ENCODE measurements around the gene MALAT1.

The MALAT1 gene

DNA sequence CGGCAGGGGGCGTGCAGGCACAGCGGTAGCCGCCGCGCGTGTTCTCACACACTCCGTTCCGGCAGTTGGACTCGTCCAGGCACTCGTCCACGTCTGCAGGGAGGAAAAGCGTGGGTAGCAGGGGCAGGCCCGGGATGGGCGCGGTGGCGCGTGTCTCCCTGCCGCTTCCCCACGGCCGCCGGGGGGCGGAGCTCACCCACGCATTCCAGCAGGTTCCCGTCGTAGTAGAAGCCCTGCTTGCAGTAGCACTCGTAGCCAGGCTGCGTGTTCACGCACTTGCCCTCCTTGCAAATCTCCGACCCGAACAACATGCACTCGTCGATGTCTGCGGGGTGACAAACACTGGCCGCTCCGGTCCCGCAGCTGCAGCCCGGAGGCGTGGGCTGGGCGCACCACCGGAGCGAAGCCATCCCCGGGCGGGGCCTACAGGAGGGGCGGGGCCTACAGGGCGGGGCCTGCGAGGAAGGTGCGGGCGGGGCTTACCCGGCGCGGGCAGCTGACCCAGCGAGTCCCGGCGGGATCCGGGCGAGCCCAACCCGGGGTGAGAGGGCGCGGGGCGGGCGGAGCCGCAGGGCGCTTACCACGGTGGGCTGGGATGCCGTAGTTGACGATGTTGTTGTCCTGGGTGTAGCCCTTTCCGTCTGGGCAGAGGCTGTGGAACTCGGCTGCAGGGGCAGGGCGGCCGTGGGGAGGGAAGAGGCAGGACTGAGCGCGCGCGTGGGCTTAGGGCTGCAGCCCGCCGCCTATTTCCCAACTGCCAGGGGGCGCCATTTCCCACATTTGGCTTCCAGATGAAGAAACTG is 41.6 kb downstream of the MALAT1 start:
- no peak for FAIRE-seq

DNA sequence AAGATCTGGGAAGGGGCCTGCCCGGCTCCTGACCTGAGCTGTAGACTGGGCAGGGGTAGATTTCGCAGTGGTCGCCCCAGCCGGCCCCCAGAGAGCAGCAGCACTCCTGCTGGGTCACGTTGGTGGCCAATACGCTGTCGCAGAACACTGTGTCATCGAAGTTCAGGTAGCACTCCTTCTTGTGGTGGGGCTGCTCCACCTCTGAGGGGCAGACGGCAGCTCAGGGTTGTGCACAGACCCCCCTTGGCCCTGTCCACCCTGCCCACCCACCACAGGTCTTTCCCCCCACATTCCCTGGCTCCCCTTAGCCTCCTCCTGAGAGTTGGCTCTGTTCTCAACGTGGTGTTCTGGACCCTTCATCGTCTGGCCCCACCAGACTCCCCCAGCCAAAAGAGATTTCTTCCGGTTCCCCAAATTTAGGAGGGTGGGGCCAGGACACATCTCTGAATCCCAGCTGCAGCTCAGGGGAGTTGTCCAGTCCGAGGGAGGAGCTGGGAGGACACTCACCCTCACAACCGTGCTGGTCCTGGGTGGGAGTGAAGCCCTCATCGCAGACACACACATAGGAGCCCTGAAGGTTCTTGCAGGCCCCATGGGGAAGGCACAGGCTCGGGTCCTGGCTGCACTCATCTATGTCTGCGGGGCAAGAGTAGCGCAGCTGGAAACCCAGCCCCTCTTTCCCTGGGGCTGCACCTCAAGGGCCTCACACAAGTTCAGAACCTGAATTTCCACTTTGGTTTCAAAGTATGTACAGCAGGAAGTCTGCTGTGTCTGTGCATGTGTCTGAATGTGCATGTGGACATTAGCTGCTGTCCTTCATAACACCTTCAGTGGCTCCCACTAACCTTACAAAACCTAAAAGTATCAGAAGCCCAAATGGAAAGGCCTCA is 42.5 kb downstream of the MALAT1 start:
- FAIRE-seq, result no peak

- FAIRE-seq, result no peak
Observed at GRCh38 chr11:65542738-65543390, 44.0 kb downstream of the MALAT1 start.

GRCh38 chr11:65545853-65546216 is 47.0 kb downstream of the MALAT1 start:
- no peak for FAIRE-seq

- FAIRE-seq, result no peak
Observed at GRCh38 chr11:65546217-65546958, 47.5 kb downstream of the MALAT1 start.

DNA sequence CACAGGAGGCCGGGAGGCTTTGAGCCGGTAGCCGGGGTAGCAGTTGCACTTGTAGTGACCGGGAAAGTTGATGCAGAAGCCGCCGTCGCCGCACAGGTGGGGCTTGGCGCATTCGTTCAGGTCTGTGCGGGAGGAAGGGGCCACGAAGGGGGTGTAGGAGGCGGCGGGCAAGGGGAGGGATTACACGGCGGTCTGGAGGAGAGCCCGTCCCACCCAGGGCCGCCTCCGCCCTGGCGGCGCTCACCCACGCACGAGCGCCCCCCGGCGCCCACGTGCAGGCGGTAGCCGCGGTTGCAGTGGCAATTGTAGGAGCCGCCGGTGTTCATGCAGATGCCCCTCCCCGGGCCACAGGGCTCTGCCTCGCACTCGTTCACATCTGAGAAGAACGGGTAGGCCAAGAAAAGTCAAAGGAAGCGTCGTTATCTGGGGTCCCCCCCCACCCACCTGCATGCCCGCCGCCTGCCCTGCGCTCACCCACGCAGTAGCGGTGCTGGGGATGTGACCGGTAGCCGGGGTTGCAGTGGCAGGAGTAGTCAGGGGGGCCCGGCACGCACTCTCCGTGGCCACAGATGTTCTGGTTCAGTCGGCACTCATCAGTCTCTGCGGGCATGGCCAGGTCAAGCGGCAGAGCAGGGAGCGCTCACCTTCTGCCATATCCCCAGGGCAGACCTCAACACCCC is 48.7 kb downstream of the MALAT1 start:
- no peak for FAIRE-seq

DNA sequence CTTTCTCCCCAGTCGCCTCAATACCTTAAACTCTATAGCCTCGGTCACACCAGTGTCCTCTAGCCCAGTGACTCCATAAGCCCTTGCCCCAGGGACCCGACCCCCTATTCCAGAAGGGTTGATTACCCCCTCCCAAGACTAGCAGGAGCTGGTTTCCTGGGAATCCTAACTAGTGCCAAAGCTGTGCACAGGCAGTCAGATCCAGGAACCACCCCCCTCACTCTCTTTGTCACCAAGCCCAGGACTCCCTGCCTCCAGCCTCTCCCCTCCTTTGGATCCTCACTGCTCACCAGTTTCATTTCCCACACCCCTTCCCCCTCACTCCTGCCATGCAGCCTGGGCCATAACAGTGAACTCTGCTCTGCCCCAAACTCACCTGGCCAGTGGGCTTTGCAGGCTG is 49.5 kb downstream of the MALAT1 start:
- FAIRE-seq, result no peak

DNA sequence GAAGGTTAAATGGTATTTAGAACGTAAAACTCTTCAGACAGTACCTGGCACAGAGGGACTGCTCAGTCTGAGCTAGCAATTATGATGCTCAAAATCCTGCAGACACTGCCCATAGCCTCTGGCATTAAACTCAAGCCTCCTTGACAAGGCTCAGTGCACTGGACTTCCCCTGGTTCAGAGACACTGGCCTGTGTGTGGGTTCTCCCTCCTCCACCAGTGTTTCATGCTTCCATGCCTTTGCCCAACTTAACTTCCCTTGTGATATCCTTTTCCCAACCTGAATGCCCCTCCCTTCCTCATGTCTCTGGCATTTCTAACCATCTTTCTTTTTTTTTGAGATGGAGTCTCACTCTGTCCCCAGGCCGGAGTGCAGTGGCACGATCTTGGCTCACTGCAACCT is 50.3 kb downstream of the MALAT1 start:
- FAIRE-seq, result no peak

GRCh38 chr11:65551572-65552387 is 52.9 kb downstream of the MALAT1 start:
- FAIRE-seq, result no peak

GRCh38 chr11:65552388-65552951 is 53.6 kb downstream of the MALAT1 start:
- FAIRE-seq, result no peak

DNA sequence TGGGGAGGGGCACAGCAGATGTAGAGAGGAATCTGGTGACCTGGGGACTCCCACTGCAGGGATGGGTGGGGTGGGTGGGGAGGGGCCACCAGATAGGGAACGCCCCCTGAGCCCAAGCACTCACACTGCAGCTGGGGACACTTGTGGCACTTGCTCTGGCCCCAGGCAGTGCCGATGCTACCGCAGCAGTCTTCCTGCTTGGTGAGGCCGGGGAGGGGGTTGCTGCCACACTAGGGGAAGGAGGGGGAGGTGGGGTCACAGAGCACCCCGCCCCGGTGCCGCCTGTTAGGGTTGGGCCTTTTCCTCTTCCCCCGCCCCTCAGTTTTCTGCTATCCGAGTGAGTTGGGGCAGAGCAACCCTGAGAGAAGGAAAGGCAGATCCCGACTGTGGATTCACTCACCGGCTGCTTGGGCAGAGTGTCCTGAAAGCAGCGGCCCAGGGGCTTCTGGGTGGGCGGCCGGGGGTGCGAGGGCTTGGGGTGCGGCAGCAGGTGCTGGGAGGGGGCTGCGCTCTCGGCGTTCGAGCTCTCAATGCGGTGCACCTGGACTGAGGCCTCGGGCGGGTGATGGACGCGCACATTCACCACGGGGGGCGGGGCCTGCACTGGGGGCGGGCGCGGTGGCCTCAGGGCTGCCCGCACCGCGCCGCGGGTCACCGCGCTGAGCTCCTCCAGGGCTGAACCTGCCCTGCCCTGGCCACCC is 54.6 kb downstream of the MALAT1 start:
- FAIRE-seq, result no peak

DNA sequence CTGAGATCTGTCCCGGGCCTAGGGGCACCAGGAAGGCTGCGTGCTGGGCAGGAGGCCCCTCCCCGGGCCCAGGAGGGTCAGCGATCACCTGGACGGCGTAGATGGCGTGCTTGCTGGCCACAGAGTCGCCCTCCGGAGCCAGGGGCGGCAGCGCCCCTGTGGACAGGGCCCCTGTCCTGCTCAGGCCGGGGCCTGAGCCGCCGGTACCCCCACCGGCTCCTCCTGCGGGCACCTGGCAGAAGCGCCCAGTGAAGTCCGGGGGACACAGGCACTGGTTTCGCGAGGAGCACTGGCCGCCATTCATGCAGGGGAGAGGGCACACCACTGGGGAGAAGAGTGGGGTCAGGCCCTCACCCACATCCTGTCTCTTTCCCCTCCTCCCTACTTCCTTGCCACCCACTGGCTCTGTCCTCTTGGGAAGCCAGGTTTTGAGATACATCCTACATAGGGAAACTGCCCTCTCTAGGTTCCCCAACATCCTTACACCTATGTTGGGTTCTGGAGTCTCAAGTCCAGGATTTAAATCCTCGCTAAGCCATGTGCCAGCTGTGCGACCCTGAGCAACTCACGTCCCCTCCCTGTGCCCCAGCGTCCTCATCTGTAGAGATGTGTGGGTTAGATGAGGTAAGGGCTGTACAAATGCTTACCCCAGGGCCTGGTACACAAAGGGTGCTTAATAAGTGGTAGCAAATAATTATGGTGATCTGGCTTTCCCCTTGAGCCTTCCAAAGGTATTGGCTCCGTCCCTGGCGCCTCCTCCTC is 55.4 kb downstream of the MALAT1 start:
- FAIRE-seq, result no peak

DNA sequence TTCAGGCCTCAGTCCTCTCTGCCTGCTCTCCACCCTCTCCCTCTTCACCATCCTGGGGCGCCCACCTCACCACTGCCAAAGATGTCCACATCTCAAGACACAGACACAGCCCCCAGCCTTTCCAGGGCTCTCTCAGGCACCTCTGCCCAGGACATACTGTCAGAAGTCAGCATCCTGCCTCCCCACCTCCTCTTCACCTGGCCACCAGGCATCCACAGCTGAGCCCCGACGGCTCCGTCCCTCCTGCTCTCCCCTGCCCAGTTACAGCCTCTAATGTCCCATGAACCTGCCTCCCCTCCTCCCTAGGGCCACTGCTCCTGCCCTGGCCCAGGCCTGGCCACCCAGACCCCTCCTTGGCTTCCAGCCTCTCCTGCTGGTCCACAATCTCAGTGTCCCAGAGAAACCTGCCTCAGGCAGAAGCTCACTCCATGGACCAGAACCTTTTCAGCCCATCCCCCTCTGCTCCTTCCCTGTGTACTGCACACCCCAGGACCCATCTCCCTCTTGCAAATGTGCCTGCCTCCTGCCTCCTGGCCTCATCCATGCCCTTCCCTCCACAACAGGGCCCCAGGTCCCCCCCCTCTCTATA is 56.1 kb downstream of the MALAT1 start:
- FAIRE-seq, result no peak

- FAIRE-seq, result no peak
Observed at GRCh38 chr11:65555693-65556231, 56.9 kb downstream of the MALAT1 start.

Measured in endometrium (tissue), 2 donors.